RWPE2 (cell line): ENCODE data around the gene SLC12A3.

Experiments used
- ATAC-seq: fragments of 200-7000 bp; cut with Tn5 transposase; 3 replicates; pipeline ENCODE4 v1.9.1; 2021; ENCODE audit warnings: low read depth
- DNase-seq: peaks from one replicate; pipeline ENCODE4 v3.0.0-alpha.2; 2020; ENCODE audit warnings: low spot score
- H3K27ac ChIP-seq: fragments of 450-650 bp; 2 replicates; pipeline ENCODE4 v1.5.1; 2017; ENCODE audit warnings: mild to moderate bottlenecking; ENCODE audit not compliant: poor library complexity, severe bottlenecking
- H3K27me3 ChIP-seq: fragments of 250-450 bp; sonication (Bioruptor Pico); 2 replicates; pipeline ENCODE4 v1.5.1; 2021; ENCODE audit warnings: mild to moderate bottlenecking, moderate library complexity; ENCODE audit not compliant: insufficient read depth, poor library complexity, severe bottlenecking
- H3K36me3 ChIP-seq: fragments of 250-450 bp; sonication (Bioruptor Pico); 2 replicates; pipeline ENCODE4 v1.5.1; 2020; ENCODE audit warnings: low read depth, mild to moderate bottlenecking, moderate library complexity
- H3K4me1 ChIP-seq: fragments of 250-450 bp; sonication (Bioruptor Pico); 2 replicates; pipeline ENCODE4 v1.5.1; 2021; ENCODE audit warnings: mild to moderate bottlenecking, moderate library complexity; ENCODE audit not compliant: insufficient read depth, poor library complexity, severe bottlenecking
- H3K4me3 ChIP-seq: fragments of 250-450 bp; sonication (Bioruptor Pico); 2 replicates; pipeline ENCODE4 v1.5.1; 2021; ENCODE audit warnings: mild to moderate bottlenecking, moderate library complexity; ENCODE audit not compliant: severe bottlenecking
- H3K9me3 ChIP-seq: fragments of 250-450 bp; sonication (Bioruptor Pico); 2 replicates; pipeline ENCODE4 v1.5.1; 2021; ENCODE audit warnings: mild to moderate bottlenecking, moderate library complexity; ENCODE audit not compliant: severe bottlenecking
- CTCF ChIP-seq: fragments of 450-650 bp; IDR thresholded peaks from one replicate; pipeline ENCODE4 v1.5.1; 2017; ENCODE audit warnings: mild to moderate bottlenecking, moderate library complexity; ENCODE audit not compliant: poor library complexity, severe bottlenecking

Gene SLC12A3

GRCh38 chr16:56941092-56941491, 76.1 kb downstream of the SLC12A3 start:
- H3K27me3 ChIP-seq = no peaks in the 10 kb centered on the region
- H3K4me1 ChIP-seq = peaks cover 19% of the 10 kb centered on the region
- DNase-seq (no peak), ATAC-seq (no peak)
- H3K27ac ChIP-seq = no peak overlapping the region
- H3K9me3 ChIP-seq = no peaks in the 10 kb centered on the region
- no peak for TF ChIP-seq CTCF
- no peak overlapping the region for H3K4me3 ChIP-seq
- H3K36me3 ChIP-seq = peaks cover 94% of the 10 kb centered on the region

GRCh38 chr16:56941856-56942331, 76.9 kb downstream of the SLC12A3 start:
- no peak for DNase-seq
- Histone ChIP-seq H3K4me1 (peaks cover 12% of the 10 kb centered on the region), H3K36me3 (peaks cover 86% of the 10 kb centered on the region), H3K4me3 (no peak overlapping the region), H3K27ac (no peak overlapping the region), H3K9me3 (no peaks in the 10 kb centered on the region), H3K27me3 (no peaks in the 10 kb centered on the region)
- ATAC-seq = no peak
- no peak for TF ChIP-seq CTCF

GRCh38 chr16:56943761-56944375, 78.9 kb downstream of the SLC12A3 start:
- H3K9me3 ChIP-seq = no peaks in the 10 kb centered on the region
- TF ChIP-seq CTCF = no peak
- H3K27me3 ChIP-seq = no peaks in the 10 kb centered on the region
- H3K4me1 ChIP-seq = peaks cover 6% of the 10 kb centered on the region
- H3K27ac ChIP-seq = peak overlapping the region; percentile 24
- no peak overlapping the region for H3K4me3 ChIP-seq
- ATAC-seq (no peak), DNase-seq (no peak)
- H3K36me3 ChIP-seq = peaks cover 66% of the 10 kb centered on the region

- no peak overlapping the region for H3K4me3 ChIP-seq
- H3K9me3 ChIP-seq = no peaks in the 10 kb centered on the region
- ATAC-seq = peak; percentile 34
- no peak for DNase-seq
- peak overlapping the region; percentile 24 for H3K27ac ChIP-seq
- no peak for TF ChIP-seq CTCF
- H3K4me1 ChIP-seq = peaks cover 6% of the 10 kb centered on the region
- H3K36me3 ChIP-seq = peaks cover 53% of the 10 kb centered on the region
- no peaks in the 10 kb centered on the region for H3K27me3 ChIP-seq
These were observed 80.2 kb downstream of the SLC12A3 start for GRCh38 chr16:56944954-56945839.
